A673 (cell line): ENCODE data around the gene LHPP. TPM values are rescaled to one million over a fixed set of nuclear protein-coding genes. Genes with fewer than 3 reads are reported as not detected.

Source experiments
- BruUV-seq: library from RNA; stranded (reverse); fragments of 400-500 nt; replicated peaks from 2 replicates; lab custom pipeline; 2021; lab: Mats Ljungman, UMichigan
- CTCF ChIA-PET: fragments of 300-600 bp; sonication (Branson Sonifier 250); formaldehyde crosslinking; loops from one replicate; lab custom pipeline; 2022; ENCODE audit warnings: antibody characterized with exemption; lab: Charles Lee
- POLR2A ChIA-PET: fragments of 300-600 bp; sonication (Branson Sonifier 250); formaldehyde crosslinking; loops from one replicate; lab custom pipeline; 2022; ENCODE audit warnings: antibody characterized with exemption; ENCODE audit not compliant: low non-redundant PET; lab: Charles Lee
- DNase-seq: peaks from one replicate; pipeline ENCODE4 v3.0.0-alpha.2; 2015; ENCODE audit warnings: low spot score
- H3K27ac ChIP-seq: fragments of 200-600 bp; sonication (generic); 2 replicates; pipeline ENCODE4 v1.5.1; 2016; ENCODE audit warnings: mixed run types, low read depth, mild to moderate bottlenecking, mixed read lengths, antibody characterized with exemption, low read length; ENCODE audit not compliant: poor library complexity, severe bottlenecking
- H3K27me3 ChIP-seq: fragments of 200-600 bp; sonication (generic); replicated peaks from 2 replicates; pipeline ENCODE4 v1.6.1; 2017; ENCODE audit warnings: mixed run types, low read depth, mild to moderate bottlenecking, mixed read lengths, antibody characterized with exemption, low read length; ENCODE audit not compliant: insufficient read depth, poor library complexity
- H3K36me3 ChIP-seq: fragments of 200-600 bp; sonication (generic); 2 replicates; pipeline ENCODE4 v1.6.1; 2016; ENCODE audit warnings: mixed run types, mild to moderate bottlenecking, mixed read lengths, antibody characterized with exemption, low read length; ENCODE audit not compliant: insufficient read depth, poor library complexity, severe bottlenecking
- H3K4me1 ChIP-seq: fragments of 200-600 bp; sonication (generic); 2 replicates; pipeline ENCODE4 v1.6.1; 2017; ENCODE audit warnings: mixed run types, mild to moderate bottlenecking, mixed read lengths, antibody characterized with exemption, low read length; ENCODE audit not compliant: insufficient read depth, poor library complexity, severe bottlenecking
- H3K4me3 ChIP-seq: fragments of 200-600 bp; sonication (generic); 2 replicates; pipeline ENCODE4 v1.5.1; 2016; ENCODE audit warnings: low read depth, mixed run types, mild to moderate bottlenecking, mixed read lengths, low read length; ENCODE audit not compliant: poor library complexity, severe bottlenecking
- H3K9me3 ChIP-seq: fragments of 200-600 bp; sonication (generic); 2 replicates; pipeline ENCODE4 v1.6.1; 2016; ENCODE audit warnings: mixed run types, low read depth, mild to moderate bottlenecking, mixed read lengths, antibody characterized with exemption, low read length; ENCODE audit not compliant: poor library complexity, severe bottlenecking
- EZH2 ChIP-seq: fragments of 200-600 bp; sonication (generic); IDR thresholded peaks from 2 replicates; pipeline ENCODE4 v1.6.1; 2017; ENCODE audit warnings: borderline replicate concordance, low read depth, mild to moderate bottlenecking, mixed read lengths, antibody characterized with exemption, low read length; ENCODE audit not compliant: poor library complexity, severe bottlenecking
- intact Hi-C: fragments of 100-400 bp; cut with micrococcal nuclease; formaldehyde crosslinking; loops from one replicate; pipeline ENCODE4 v1.10.0; 2022; ENCODE audit not compliant: unreplicated experiment
- total RNA-seq: library from RNA; stranded (reverse); gene quantifications from 2 replicates; pipeline ENCODE4 v1.2.3, GENCODE V29; 2021
- TF ChIP-seq, protein P1 (sequence below): fragments of 300-800, 200-600 bp; sonication (generic); conservative IDR thresholded peaks from 2 replicates; pipeline ENCODE4 v1.5.1; 2017; ENCODE audit warnings: low read depth, mild to moderate bottlenecking, antibody characterized with exemption, low read length, moderate library complexity, mixed read lengths

The LHPP gene
- total RNA-seq, 1 experiment from 2014 or later = 2.3 TPM

DNA sequence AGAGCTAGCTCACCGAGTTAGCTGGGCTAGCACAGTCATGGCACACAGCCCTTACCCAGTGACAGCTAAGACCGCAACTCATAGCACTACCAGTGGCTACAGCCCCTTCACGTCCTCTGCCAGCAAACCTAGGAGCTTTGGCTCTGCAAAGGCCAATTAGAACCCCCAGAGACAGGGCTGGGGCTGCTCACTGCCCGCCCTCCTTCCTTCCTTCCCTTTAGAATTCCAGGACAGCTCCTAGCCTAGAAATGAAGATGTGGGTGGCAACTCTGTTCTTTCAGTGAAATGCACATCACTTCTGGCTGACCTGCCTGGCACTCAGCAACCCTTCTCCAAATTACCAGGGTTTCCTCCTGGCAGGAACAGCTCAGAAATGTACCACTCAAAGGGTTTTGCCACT is 182.6 kb downstream of the LHPP start:
- CTCF ChIA-PET = no interaction called here
- H3K36me3 ChIP-seq = no peaks in the 10 kb centered on the region
- no TSS peak for BruUV-seq

DNA sequence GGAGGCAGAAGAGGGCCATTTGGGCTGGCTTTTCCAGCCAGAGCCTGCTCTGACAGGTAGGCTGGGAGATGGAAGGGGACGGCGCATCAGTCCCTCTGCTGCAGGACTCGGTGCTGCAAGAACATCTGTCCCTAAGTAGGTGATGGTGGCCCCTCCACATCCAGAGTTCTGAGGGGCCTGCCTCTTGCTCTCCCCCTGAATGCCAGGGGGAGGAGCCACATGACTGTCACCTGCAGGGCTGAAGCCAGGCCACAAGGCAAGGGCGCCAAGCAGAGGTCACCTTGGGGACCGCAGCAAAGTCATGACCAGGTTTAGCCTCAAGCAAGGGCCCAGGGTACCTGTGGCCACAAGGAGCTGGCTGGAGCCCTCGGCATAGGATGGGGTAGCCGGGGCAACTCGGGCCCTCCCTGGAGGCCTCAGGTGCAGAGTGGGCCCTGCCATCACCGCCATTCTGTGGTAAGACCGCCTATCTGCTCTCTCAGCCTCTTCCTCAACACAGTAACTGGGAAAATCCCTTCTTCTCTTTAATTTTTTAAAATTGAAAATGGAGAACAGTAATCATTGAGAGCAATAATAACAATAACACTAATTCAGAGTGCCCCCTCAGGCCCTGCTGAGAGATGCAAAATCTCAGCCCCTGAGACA is 183.3 kb downstream of the LHPP start:
- TF ChIP-seq, protein P1, sequence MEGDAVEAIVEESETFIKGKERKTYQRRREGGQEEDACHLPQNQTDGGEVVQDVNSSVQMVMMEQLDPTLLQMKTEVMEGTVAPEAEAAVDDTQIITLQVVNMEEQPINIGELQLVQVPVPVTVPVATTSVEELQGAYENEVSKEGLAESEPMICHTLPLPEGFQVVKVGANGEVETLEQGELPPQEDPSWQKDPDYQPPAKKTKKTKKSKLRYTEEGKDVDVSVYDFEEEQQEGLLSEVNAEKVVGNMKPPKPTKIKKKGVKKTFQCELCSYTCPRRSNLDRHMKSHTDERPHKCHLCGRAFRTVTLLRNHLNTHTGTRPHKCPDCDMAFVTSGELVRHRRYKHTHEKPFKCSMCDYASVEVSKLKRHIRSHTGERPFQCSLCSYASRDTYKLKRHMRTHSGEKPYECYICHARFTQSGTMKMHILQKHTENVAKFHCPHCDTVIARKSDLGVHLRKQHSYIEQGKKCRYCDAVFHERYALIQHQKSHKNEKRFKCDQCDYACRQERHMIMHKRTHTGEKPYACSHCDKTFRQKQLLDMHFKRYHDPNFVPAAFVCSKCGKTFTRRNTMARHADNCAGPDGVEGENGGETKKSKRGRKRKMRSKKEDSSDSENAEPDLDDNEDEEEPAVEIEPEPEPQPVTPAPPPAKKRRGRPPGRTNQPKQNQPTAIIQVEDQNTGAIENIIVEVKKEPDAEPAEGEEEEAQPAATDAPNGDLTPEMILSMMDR = no peak
- TF ChIP-seq EZH2 = no peak
- BruUV-seq = no TSS peak
- peaks cover 17% of the 10 kb centered on the region for H3K4me1 ChIP-seq
- DNase-seq = no peak
- ChIA-PET POLR2A (no interaction called here), CTCF (no interaction called here)
- no peaks in the 10 kb centered on the region for H3K9me3 ChIP-seq
- no peaks in the 10 kb centered on the region for H3K36me3 ChIP-seq
- intact Hi-C loops = no loop called here
- H3K27me3 ChIP-seq = no peaks in the 10 kb centered on the region
- H3K27ac ChIP-seq = no peak overlapping the region
- no peak overlapping the region for H3K4me3 ChIP-seq

More for the DNA sequence above, 182.6 kb downstream of the LHPP start:
- TF ChIP-seq EZH2 = no peak
- TF ChIP-seq, protein P1 = no peak
- Histone ChIP-seq H3K4me3 (no peak overlapping the region), H3K27ac (no peak overlapping the region), H3K9me3 (no peaks in the 10 kb centered on the region), H3K27me3 (no peaks in the 10 kb centered on the region), H3K4me1 (peaks cover 17% of the 10 kb centered on the region)
- POLR2A ChIA-PET = interaction anchor here (0.6 kb wide), 1 partner anchor 567 kb away, joined by 3 read pairs; no protein-coding TSS in a partner anchor
- no peak for DNase-seq
- intact Hi-C loops = no loop called here

DNA sequence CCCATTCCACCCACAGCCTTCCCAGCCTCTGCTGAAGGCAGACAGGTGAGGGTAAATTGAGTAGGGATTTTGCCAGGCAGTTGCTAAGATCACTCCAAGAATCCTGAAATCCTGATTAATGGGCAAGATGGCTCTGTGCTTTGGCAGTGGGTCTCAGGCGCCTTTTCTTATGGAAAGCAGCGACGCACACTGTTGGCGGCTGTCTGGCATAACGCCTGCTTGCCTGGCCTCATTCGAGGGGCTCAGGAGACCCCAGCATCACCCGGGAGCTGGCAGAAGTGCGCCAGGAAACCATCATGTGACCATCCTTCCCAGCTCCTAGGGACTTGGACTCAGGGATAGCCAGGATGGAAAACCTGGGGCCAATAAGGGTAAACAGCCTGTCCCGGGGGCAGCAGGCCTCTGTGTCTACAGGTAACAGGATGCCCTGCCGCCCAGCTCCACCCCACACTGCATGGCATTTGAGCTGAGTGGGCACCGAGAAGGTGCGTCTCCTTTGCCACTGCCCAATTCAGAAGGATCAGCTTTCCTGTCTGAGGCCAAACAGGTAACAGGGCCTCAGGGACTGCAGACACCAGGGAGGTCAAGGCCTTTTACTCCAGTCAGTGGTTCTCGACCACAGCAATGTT is 184.0 kb downstream of the LHPP start:
- Histone ChIP-seq H3K27ac (no peak overlapping the region), H3K27me3 (no peaks in the 10 kb centered on the region), H3K36me3 (no peaks in the 10 kb centered on the region), H3K9me3 (no peaks in the 10 kb centered on the region), H3K4me3 (no peak overlapping the region), H3K4me1 (peaks cover 17% of the 10 kb centered on the region)
- CTCF ChIA-PET = no interaction called here
- intact Hi-C loops = no loop called here
- no peak for DNase-seq
- POLR2A ChIA-PET = no interaction called here
- no peak for TF ChIP-seq EZH2
- TF ChIP-seq, protein P1 = no peak
- BruUV-seq = no TSS peak
